Nephron (organoid): ENCODE data around the gene BCKDHA.
A peak's percentile ranks its signal among the peaks of the same experiment; 100 is the strongest.

Experiments used
- H3K27ac Mint-ChIP-seq, 3 experiments: 2 replicates each; pipeline ENCODE4 v1.8.0; 2020; ENCODE audit warnings: mixed read lengths in 3 of 3, mild to moderate bottlenecking in 2 of 3, moderate library complexity in 1 of 3
- H3K27me3 Mint-ChIP-seq: 2 replicates; pipeline ENCODE4 v1.8.0; 2021; ENCODE audit warnings: low read depth, mild to moderate bottlenecking, moderate library complexity, mixed read lengths
- H3K36me3 Mint-ChIP-seq: 2 replicates; pipeline ENCODE4 v1.8.0; 2020; ENCODE audit warnings: low read depth, mixed read lengths
- H3K4me1 Mint-ChIP-seq: 2 replicates; pipeline ENCODE4 v1.8.0; 2020; ENCODE audit warnings: mixed read lengths
- H3K4me3 Mint-ChIP-seq, 3 experiments: 2 replicates each; pipeline ENCODE4 v1.8.0; 2020; ENCODE audit warnings: mild to moderate bottlenecking in 3 of 3, mixed read lengths in 3 of 3, moderate library complexity in 2 of 3
- H3K9me3 Mint-ChIP-seq: 2 replicates; pipeline ENCODE4 v1.8.0; 2020; ENCODE audit warnings: mixed read lengths
- TF ChIP-seq, protein P1 (sequence below), 3 experiments: fragments of 200-600 bp; sonication (generic); IDR thresholded peaks; one replicate each; pipeline ENCODE4 v1.5.0; 2021; ENCODE audit warnings: antibody characterized with exemption in 3 of 3; ENCODE audit not compliant: unreplicated experiment in 3 of 3

The BCKDHA gene

DNA sequence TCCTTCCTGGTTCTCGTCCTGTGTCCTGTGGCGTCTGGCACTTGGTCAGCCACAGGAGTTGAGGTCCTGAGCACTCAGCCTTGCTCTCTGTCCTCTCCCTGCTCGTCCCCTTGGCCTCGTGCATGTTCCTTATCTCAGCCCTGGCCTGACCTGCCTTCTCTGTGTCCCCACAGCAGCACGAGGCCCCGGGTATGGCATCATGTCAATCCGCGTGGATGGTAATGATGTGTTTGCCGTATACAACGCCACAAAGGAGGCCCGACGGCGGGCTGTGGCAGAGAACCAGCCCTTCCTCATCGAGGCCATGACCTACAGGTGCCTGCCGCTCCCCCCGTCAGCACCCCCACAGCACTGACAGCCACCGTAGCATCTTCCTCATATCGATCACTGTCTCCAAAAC is 24.8 kb downstream of the BCKDHA start:
- Mint-ChIP-seq H3K27me3 (no peaks in the 10 kb centered on the region), H3K4me3 (no peak overlapping the region), H3K4me1 (peaks cover 6% of the 10 kb centered on the region), H3K9me3 (no peaks in the 10 kb centered on the region), H3K27ac (no peak overlapping the region), H3K36me3 (peaks cover 40% of the 10 kb centered on the region)
- TF ChIP-seq, protein P1, sequence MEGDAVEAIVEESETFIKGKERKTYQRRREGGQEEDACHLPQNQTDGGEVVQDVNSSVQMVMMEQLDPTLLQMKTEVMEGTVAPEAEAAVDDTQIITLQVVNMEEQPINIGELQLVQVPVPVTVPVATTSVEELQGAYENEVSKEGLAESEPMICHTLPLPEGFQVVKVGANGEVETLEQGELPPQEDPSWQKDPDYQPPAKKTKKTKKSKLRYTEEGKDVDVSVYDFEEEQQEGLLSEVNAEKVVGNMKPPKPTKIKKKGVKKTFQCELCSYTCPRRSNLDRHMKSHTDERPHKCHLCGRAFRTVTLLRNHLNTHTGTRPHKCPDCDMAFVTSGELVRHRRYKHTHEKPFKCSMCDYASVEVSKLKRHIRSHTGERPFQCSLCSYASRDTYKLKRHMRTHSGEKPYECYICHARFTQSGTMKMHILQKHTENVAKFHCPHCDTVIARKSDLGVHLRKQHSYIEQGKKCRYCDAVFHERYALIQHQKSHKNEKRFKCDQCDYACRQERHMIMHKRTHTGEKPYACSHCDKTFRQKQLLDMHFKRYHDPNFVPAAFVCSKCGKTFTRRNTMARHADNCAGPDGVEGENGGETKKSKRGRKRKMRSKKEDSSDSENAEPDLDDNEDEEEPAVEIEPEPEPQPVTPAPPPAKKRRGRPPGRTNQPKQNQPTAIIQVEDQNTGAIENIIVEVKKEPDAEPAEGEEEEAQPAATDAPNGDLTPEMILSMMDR (IDR thresholded peaks at IDR 0.05; ENCODE audit: unreplicated experiment in 3 of 3), result no peak

DNA sequence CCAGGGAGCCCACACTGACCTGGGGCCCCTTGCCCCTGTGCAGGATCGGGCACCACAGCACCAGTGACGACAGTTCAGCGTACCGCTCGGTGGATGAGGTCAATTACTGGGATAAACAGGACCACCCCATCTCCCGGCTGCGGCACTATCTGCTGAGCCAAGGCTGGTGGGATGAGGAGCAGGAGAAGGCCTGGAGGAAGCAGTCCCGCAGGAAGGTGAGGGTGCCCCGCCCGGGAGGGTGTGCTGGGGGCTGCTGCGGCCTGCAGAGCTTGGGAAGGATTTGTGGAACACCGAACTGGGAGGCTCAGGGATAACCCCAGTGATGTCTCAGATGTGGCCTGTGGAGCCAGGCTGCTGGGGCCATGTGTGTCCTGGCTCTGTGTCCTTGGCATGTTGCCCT is 25.3 kb downstream of the BCKDHA start:
- peaks cover 39% of the 10 kb centered on the region for H3K36me3 Mint-ChIP-seq

DNA sequence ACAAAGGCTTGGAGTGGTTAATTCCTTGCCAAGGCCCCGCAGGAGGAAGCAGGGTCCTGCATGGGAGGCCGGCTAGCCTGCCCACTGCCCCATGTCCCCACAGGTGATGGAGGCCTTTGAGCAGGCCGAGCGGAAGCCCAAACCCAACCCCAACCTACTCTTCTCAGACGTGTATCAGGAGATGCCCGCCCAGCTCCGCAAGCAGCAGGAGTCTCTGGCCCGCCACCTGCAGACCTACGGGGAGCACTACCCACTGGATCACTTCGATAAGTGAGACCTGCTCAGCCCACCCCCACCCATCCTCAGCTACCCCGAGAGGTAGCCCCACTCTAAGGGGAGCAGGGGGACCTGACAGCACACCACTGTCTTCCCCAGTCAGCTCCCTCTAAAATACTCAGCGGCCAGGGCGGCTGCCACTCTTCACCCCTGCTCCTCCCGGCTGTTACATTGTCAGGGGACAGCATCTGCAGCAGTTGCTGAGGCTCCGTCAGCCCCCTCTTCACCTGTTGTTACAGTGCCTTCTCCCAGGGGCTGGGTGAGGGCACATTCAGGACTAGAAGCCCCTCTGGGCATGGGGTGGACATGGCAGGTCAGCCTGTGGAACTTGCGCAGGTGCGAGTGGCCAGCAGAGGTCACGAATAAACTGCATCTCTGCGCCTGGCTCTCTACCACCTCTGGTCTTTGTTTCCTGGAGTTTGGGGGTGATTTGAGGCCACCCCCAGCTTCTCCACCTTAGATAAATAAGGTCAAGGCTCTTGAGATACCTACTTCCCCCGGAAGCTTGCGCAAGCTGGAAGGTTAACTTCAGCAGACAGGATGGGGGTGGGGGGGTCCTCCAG is 26.9 kb downstream of the BCKDHA start:
- Mint-ChIP-seq H3K9me3 (no peaks in the 10 kb centered on the region), H3K27me3 (no peaks in the 10 kb centered on the region), H3K4me3 (no peak overlapping the region), H3K27ac (no peak overlapping the region), H3K4me1 (peaks cover 23% of the 10 kb centered on the region), H3K36me3 (peaks cover 29% of the 10 kb centered on the region)
- TF ChIP-seq, protein P1 (IDR thresholded peaks at IDR 0.05; ENCODE audit: unreplicated experiment in 3 of 3), result no peak

More for the DNA sequence above, 25.3 kb downstream of the BCKDHA start:
- H3K4me3 Mint-ChIP-seq, result no peak overlapping the region
- no peaks in the 10 kb centered on the region for H3K9me3 Mint-ChIP-seq
- TF ChIP-seq, protein P1 (IDR thresholded peaks at IDR 0.05; ENCODE audit: unreplicated experiment in 3 of 3), result no peak
- no peak overlapping the region for H3K27ac Mint-ChIP-seq
- H3K4me1 Mint-ChIP-seq, result peaks cover 11% of the 10 kb centered on the region
- no peaks in the 10 kb centered on the region for H3K27me3 Mint-ChIP-seq

DNA sequence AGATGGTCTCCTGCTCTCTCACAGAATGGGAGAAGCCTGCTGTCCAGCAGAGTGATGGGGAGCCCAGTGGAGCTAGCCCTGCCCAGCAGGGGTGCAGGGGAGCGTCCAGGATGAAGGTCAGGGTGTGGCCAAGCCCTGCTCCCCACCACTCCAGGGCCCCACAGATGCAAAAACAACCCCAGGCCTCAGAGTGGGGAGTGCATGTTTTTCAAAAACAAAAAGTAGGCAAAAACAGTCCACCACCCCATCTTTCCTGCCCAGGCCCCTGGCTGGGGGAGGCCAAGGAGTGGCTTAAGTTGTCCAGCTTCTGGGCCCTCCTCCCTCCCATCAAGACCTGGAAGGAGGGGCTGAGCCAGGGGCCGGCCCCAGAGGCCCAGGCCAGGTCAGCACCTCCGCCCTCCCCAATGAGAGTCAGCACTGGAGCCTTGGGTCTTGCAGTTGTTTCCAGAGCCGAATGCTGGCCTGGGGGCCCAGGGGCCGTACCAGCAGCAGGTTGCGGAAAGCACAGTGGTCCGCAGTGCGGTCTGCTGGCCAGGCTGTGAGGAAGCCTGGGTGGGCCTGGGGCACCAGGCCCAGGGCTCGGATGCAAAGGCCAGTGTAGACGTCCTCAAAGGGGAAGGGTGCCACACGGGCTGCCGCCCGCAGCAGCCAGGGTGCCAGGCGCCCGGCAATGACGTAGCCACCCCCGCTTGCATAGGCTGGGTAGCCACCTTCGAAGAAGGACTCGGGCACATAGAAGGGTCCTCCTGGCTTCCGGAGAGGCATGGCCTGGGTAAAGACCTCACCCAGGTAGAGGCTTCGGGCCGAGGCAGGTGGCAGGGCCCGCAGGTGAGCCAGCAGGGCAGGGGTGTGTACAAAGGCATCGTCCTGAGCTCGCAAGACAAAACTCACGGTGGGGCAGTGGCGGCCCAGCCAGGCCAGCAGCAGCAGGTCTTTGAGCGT is 27.8 kb downstream of the BCKDHA start:
- TF ChIP-seq, protein P1 (IDR thresholded peaks at IDR 0.05; ENCODE audit: unreplicated experiment in 3 of 3), result no peak
- peaks cover 23% of the 10 kb centered on the region for H3K4me1 Mint-ChIP-seq
- H3K27me3 Mint-ChIP-seq, result no peaks in the 10 kb centered on the region
- H3K4me3 Mint-ChIP-seq, result peak overlapping the region; percentile 58 to 82 (median 74)
- H3K27ac Mint-ChIP-seq, result peak overlapping the region in 2 of 3 experiments; percentile 19 to 49
- H3K36me3 Mint-ChIP-seq, result peaks cover 22% of the 10 kb centered on the region
- H3K9me3 Mint-ChIP-seq, result no peaks in the 10 kb centered on the region

DNA sequence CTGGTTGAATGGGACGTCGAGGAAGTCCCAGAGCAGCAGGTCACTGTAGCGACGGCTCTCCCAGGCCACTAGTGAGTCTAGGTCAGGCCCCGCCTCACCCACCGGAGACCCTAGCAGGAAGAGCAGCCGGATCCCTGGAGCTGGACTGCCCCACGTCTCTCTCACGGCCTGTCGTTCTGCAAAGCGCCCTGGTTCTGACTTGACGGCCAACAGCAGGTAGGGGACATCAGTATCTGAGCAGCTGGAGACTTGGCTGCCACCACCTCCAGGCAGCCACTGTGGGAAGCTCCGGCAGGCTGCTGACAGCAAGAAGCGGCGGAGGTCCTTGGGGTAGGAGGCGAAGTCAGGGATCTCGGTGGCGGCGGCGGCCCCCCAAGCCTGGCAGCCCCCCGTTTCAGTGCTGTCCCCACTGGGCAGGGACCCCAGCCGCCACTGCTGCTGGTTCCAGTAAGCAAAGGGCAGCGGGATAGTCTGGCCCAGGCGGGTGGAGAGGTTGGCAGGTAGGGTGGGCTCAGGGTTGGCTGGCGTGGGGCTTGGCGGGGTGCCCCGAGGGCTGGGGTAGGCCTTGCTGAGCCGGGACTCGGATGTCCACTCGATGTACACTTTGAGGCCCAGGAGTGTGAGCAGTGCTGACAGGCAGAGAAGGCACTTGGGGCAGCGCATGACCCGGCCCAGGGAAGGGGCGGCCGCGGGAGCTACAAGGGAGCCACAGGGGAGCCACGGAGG is 28.7 kb downstream of the BCKDHA start:
- H3K27ac Mint-ChIP-seq, result peak overlapping the region; percentile 19 to 70 (median 49)
- H3K4me1 Mint-ChIP-seq, result peaks cover 23% of the 10 kb centered on the region
- H3K27me3 Mint-ChIP-seq, result no peaks in the 10 kb centered on the region

More for the DNA sequence above, 28.7 kb downstream of the BCKDHA start:
- Mint-ChIP-seq H3K36me3 (peaks cover 22% of the 10 kb centered on the region), H3K4me3 (peak overlapping the region; percentile 82 to 84 (median 83)), H3K9me3 (no peaks in the 10 kb centered on the region)
- TF ChIP-seq, protein P1 (IDR thresholded peaks at IDR 0.05; ENCODE audit: unreplicated experiment in 3 of 3), result no peak
